GM23338 (cell line): ENCODE results near the gene RNF152.

Experiments
- CREB1 ChIP-seq: fragments of 250-450 bp; sonication (Bioruptor Pico); IDR thresholded peaks from 2 replicates; pipeline ENCODE4 v1.5.0; 2020; ENCODE audit warnings: low read depth, mild to moderate bottlenecking, moderate library complexity
- EZH2 ChIP-seq: fragments of 200-600 bp; sonication (generic); IDR thresholded peaks from one replicate; pipeline ENCODE4 v1.8.0; 2017; ENCODE audit warnings: antibody characterized with exemption, mild to moderate bottlenecking, low read depth; ENCODE audit not compliant: unreplicated experiment
- EZH2phosphoT487 ChIP-seq: fragments of 200-600 bp; sonication (generic); IDR thresholded peaks from one replicate; pipeline ENCODE4 v1.8.1; 2018; ENCODE audit warnings: antibody characterized with exemption; ENCODE audit not compliant: unreplicated experiment
- JUNB ChIP-seq: IDR thresholded peaks from one replicate; pipeline ENCODE4 v1.6.1; 2016; ENCODE audit warnings: antibody characterized with exemption; ENCODE audit not compliant: unreplicated experiment
- NANOG ChIP-seq: IDR thresholded peaks from 2 replicates; pipeline ENCODE4 v1.6.1; 2016; ENCODE audit warnings: antibody characterized with exemption, borderline replicate concordance
- POLR2AphosphoS5 ChIP-seq: IDR thresholded peaks from 2 replicates; pipeline ENCODE4 v1.6.1; 2016; ENCODE audit warnings: antibody characterized with exemption, low read depth
- STAT1 ChIP-seq: IDR thresholded peaks from one replicate; pipeline ENCODE4 v1.6.1; 2016; ENCODE audit warnings: antibody characterized with exemption; ENCODE audit not compliant: unreplicated experiment
- ZNF114 ChIP-seq: fragments of 250-450 bp; sonication (Bioruptor Pico); IDR thresholded peaks from 2 replicates; pipeline ENCODE4 v1.5.0; 2020; ENCODE audit warnings: mild to moderate bottlenecking, moderate library complexity
- ZNF331 ChIP-seq: fragments of 250-450 bp; sonication (Bioruptor Pico); IDR thresholded peaks from 2 replicates; pipeline ENCODE4 v1.5.0; 2020; ENCODE audit warnings: low read depth, mild to moderate bottlenecking, moderate library complexity
- TF ChIP-seq, protein P1 (sequence below), 2 experiments: fragments of 200-600 bp in 1 of 2; sonication (generic) in 1 of 2; conservative IDR thresholded peaks; 2 replicates each; pipeline versions ENCODE4 v1.5.1 to v1.6.1; 2016 to 2017; ENCODE audit warnings: antibody characterized with exemption in 2 of 2, low read depth in 2 of 2, mild to moderate bottlenecking in 2 of 2, moderate library complexity in 1 of 2
- TF ChIP-seq, protein P2 (sequence below): IDR thresholded peaks from one replicate; pipeline ENCODE4 v1.6.1; 2018; ENCODE audit warnings: antibody characterized with exemption; ENCODE audit not compliant: unreplicated experiment
- TF ChIP-seq, protein P3 (sequence below): IDR thresholded peaks from 2 replicates; pipeline ENCODE4 v1.6.1; 2016; ENCODE audit warnings: antibody characterized with exemption
- TF ChIP-seq, protein P4 (sequence below): fragments of 250-450 bp; sonication (Bioruptor Pico); IDR thresholded peaks from 2 replicates; pipeline ENCODE4 v1.5.0; 2020; ENCODE audit warnings: mild to moderate bottlenecking, moderate library complexity

DNA sequence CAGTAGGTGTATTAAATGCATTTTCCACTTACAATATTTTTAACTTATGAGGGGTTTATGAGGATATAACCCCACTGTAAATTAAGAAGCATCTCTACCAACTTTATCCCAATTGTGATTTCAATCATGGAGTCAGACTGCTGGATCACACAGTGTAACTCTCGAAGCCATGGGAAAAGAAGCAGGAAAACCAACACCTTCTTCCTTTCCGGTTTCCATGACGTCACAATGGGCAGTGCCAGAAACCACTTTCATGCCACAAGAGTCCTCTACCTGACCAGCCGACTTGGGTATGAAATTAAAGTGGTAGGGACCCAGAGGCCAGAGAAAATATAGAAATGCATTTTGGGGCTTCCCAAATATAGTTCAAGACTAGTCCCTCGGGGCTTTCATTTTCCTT lies 4.2 kb downstream of the RNF152 start:
- TF ChIP-seq, protein P1, sequence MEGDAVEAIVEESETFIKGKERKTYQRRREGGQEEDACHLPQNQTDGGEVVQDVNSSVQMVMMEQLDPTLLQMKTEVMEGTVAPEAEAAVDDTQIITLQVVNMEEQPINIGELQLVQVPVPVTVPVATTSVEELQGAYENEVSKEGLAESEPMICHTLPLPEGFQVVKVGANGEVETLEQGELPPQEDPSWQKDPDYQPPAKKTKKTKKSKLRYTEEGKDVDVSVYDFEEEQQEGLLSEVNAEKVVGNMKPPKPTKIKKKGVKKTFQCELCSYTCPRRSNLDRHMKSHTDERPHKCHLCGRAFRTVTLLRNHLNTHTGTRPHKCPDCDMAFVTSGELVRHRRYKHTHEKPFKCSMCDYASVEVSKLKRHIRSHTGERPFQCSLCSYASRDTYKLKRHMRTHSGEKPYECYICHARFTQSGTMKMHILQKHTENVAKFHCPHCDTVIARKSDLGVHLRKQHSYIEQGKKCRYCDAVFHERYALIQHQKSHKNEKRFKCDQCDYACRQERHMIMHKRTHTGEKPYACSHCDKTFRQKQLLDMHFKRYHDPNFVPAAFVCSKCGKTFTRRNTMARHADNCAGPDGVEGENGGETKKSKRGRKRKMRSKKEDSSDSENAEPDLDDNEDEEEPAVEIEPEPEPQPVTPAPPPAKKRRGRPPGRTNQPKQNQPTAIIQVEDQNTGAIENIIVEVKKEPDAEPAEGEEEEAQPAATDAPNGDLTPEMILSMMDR (conservative IDR thresholded peaks at IDR 0.05; ENCODE audit: low read depth in 2 of 2) = no peak
- no peak for TF ChIP-seq EZH2
- no peak for TF ChIP-seq POLR2AphosphoS5
- TF ChIP-seq EZH2phosphoT487 = no peak
- TF ChIP-seq, protein P2, sequence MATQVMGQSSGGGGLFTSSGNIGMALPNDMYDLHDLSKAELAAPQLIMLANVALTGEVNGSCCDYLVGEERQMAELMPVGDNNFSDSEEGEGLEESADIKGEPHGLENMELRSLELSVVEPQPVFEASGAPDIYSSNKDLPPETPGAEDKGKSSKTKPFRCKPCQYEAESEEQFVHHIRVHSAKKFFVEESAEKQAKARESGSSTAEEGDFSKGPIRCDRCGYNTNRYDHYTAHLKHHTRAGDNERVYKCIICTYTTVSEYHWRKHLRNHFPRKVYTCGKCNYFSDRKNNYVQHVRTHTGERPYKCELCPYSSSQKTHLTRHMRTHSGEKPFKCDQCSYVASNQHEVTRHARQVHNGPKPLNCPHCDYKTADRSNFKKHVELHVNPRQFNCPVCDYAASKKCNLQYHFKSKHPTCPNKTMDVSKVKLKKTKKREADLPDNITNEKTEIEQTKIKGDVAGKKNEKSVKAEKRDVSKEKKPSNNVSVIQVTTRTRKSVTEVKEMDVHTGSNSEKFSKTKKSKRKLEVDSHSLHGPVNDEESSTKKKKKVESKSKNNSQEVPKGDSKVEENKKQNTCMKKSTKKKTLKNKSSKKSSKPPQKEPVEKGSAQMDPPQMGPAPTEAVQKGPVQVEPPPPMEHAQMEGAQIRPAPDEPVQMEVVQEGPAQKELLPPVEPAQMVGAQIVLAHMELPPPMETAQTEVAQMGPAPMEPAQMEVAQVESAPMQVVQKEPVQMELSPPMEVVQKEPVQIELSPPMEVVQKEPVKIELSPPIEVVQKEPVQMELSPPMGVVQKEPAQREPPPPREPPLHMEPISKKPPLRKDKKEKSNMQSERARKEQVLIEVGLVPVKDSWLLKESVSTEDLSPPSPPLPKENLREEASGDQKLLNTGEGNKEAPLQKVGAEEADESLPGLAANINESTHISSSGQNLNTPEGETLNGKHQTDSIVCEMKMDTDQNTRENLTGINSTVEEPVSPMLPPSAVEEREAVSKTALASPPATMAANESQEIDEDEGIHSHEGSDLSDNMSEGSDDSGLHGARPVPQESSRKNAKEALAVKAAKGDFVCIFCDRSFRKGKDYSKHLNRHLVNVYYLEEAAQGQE = no peak
- TF ChIP-seq JUNB = no peak
- no peak for TF ChIP-seq CREB1 (CRISPR knock-in tag)
- no peak for TF ChIP-seq ZNF331 (CRISPR knock-in tag)
- TF ChIP-seq, protein P3, sequence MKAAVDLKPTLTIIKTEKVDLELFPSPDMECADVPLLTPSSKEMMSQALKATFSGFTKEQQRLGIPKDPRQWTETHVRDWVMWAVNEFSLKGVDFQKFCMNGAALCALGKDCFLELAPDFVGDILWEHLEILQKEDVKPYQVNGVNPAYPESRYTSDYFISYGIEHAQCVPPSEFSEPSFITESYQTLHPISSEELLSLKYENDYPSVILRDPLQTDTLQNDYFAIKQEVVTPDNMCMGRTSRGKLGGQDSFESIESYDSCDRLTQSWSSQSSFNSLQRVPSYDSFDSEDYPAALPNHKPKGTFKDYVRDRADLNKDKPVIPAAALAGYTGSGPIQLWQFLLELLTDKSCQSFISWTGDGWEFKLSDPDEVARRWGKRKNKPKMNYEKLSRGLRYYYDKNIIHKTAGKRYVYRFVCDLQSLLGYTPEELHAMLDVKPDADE = no peak
- no peak for TF ChIP-seq STAT1
- TF ChIP-seq NANOG = no peak
- no peak for TF ChIP-seq ZNF114 (CRISPR knock-in tag)
- TF ChIP-seq, protein P4, sequence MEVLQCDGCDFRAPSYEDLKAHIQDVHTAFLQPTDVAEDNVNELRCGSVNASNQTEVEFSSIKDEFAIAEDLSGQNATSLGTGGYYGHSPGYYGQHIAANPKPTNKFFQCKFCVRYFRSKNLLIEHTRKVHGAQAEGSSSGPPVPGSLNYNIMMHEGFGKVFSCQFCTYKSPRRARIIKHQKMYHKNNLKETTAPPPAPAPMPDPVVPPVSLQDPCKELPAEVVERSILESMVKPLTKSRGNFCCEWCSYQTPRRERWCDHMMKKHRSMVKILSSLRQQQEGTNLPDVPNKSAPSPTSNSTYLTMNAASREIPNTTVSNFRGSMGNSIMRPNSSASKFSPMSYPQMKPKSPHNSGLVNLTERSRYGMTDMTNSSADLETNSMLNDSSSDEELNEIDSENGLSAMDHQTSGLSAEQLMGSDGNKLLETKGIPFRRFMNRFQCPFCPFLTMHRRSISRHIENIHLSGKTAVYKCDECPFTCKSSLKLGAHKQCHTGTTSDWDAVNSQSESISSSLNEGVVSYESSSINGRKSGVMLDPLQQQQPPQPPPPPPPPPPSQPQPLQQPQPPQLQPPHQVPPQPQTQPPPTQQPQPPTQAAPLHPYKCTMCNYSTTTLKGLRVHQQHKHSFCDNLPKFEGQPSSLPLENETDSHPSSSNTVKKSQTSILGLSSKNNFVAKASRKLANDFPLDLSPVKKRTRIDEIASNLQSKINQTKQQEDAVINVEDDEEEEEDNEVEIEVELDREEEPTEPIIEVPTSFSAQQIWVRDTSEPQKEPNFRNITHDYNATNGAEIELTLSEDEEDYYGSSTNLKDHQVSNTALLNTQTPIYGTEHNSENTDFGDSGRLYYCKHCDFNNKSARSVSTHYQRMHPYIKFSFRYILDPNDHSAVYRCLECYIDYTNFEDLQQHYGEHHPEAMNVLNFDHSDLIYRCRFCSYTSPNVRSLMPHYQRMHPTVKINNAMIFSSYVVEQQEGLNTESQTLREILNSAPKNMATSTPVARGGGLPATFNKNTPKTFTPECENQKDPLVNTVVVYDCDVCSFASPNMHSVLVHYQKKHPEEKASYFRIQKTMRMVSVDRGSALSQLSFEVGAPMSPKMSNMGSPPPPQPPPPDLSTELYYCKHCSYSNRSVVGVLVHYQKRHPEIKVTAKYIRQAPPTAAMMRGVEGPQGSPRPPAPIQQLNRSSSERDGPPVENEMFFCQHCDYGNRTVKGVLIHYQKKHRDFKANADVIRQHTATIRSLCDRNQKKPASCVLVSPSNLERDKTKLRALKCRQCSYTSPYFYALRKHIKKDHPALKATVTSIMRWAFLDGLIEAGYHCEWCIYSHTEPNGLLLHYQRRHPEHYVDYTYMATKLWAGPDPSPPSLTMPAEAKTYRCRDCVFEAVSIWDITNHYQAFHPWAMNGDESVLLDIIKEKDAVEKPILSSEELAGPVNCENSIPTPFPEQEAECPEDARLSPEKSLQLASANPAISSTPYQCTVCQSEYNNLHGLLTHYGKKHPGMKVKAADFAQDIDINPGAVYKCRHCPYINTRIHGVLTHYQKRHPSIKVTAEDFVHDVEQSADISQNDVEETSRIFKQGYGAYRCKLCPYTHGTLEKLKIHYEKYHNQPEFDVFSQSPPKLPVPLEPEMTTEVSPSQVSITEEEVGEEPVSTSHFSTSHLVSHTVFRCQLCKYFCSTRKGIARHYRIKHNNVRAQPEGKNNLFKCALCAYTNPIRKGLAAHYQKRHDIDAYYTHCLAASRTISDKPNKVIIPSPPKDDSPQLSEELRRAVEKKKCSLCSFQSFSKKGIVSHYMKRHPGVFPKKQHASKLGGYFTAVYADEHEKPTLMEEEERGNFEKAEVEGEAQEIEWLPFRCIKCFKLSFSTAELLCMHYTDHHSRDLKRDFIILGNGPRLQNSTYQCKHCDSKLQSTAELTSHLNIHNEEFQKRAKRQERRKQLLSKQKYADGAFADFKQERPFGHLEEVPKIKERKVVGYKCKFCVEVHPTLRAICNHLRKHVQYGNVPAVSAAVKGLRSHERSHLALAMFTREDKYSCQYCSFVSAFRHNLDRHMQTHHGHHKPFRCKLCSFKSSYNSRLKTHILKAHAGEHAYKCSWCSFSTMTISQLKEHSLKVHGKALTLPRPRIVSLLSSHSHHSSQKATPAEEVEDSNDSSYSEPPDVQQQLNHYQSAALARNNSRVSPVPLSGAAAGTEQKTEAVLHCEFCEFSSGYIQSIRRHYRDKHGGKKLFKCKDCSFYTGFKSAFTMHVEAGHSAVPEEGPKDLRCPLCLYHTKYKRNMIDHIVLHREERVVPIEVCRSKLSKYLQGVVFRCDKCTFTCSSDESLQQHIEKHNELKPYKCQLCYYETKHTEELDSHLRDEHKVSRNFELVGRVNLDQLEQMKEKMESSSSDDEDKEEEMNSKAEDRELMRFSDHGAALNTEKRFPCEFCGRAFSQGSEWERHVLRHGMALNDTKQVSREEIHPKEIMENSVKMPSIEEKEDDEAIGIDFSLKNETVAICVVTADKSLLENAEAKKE = no peak
